Prostate gland (tissue), 2 donors: ENCODE measurements around the gene NOL7. TPM values are rescaled to one million over a fixed set of nuclear protein-coding genes. Genes with fewer than 3 reads are reported as not detected.

Experiments
- DNase-seq: peaks from one replicate; pipeline ENCODE4 v3.0.0-alpha.2; 2019; ENCODE audit warnings: low spot score
- H3K27ac ChIP-seq, 2 donors: fragments of 200-600 bp; sonication (generic); 2 replicates each; pipeline ENCODE4 v1.5.1; 2017 to 2019
- H3K27me3 ChIP-seq: fragments of 200-600 bp; sonication (generic); replicated peaks from 2 replicates; pipeline ENCODE4 v1.5.1; 2019; ENCODE audit not compliant: insufficient read depth
- H3K36me3 ChIP-seq, 2 donors: fragments of 200-600 bp; sonication (generic); 1 replicate in 1 of 2; 2 replicates in 1 of 2; pipeline versions ENCODE4 v1.5.1 to v1.8.1; 2017 to 2019
- H3K4me1 ChIP-seq: fragments of 200-600 bp; sonication (generic); replicated peaks from 2 replicates; pipeline ENCODE4 v1.5.1; 2019
- H3K4me3 ChIP-seq, 2 donors: fragments of 200-600 bp; sonication (generic); 2 replicates each; pipeline ENCODE4 v1.5.1; 2017 to 2019
- H3K9me3 ChIP-seq: fragments of 200-600 bp; sonication (generic); 2 replicates; pipeline ENCODE4 v1.5.1; 2017
- CTCF ChIP-seq, 4 experiments: fragments of 200-600 bp in 2 of 4; fragments of 450-650 bp in 2 of 4; sonication (generic) in 2 of 4; IDR thresholded peaks; 1 replicate in 3 of 4; 2 replicates in 1 of 4; pipeline ENCODE4 v1.5.1; 2016 to 2019; ENCODE audit warnings: antibody characterized with exemption in 4 of 4, mild to moderate bottlenecking in 2 of 4, moderate library complexity in 2 of 4
- POLR2A ChIP-seq: fragments of 450-650 bp; IDR thresholded peaks from one replicate; pipeline ENCODE4 v1.6.1; 2016; ENCODE audit warnings: antibody characterized with exemption, mild to moderate bottlenecking
- POLR2AphosphoS5 ChIP-seq: sonication (generic); formaldehyde crosslinking; IDR thresholded peaks from one replicate; pipeline ENCODE4 v1.6.1; 2017; ENCODE audit warnings: antibody characterized with exemption
- WGBS: methylation state at CpG from one replicate; pipeline ENCODE4 v1.1.5; 2018; 5-methylcytosine and 5-hydroxymethylcytosine counted together
- intact Hi-C: fragments of 100-400 bp; cut with DNase I; formaldehyde crosslinking; loops from one replicate; pipeline ENCODE4 v1.14.2; 2022
- total RNA-seq, 2 donors: library from RNA; depleted of rRNA; stranded (reverse); fragments of >200 nt; gene quantifications; one replicate each; pipeline ENCODE4 v1.1.0, GENCODE V29; 2016

NOL7 gene
- total RNA-seq: 100 to 1,000 TPM in 1 of 2 donors, 10 to 100 TPM in 1; 68.3 to 108 TPM

GRCh38 chr6:13614926-13615791, at the start of gene NOL7:
TSS of gene NOL7 (plus strand) at chr6:13615335. CDS start at chr6:13615359, 24 bp downstream.
- H3K4me3 ChIP-seq: peak within 1 kb of the TSS; percentile 71
- peaks cover 5 to 8% of the 10 kb centered on the region in 2 donors for H3K36me3 ChIP-seq
- H3K9me3 ChIP-seq: no peaks in the 10 kb centered on the region
- under 1% methylated on average over 45 of the region's 85 CpGs for WGBS
- intact Hi-C loops: loop anchor here (2.0 to 5.0 kb wide), 2 partner anchors 96 to 152 kb away; partner anchors contain the start of gene RANBP9
- TF ChIP-seq POLR2A (peak; percentile 69), POLR2AphosphoS5 (peak; percentile 99), CTCF (IDR thresholded peaks at IDR 0.05) (peak; percentile 81 to 99 (median 96))
- no peaks in the 10 kb centered on the region for H3K27me3 ChIP-seq
- peak within 1 kb of the TSS; percentile 81 to 84 for H3K27ac ChIP-seq
- peaks cover 2% of the 10 kb centered on the region for H3K4me1 ChIP-seq
- peak; percentile 94 for DNase-seq

- no peak overlapping the region for H3K4me3 ChIP-seq
- H3K4me1 ChIP-seq: no peaks in the 10 kb centered on the region
- no peaks in the 10 kb centered on the region for H3K9me3 ChIP-seq
- intact Hi-C loops: no loop called here
- DNase-seq: no peak
- WGBS: 98% methylated on average over 4 of the region's 4 CpGs
- H3K36me3 ChIP-seq: no peaks in the 10 kb centered on the region
- TF ChIP-seq CTCF (IDR thresholded peaks at IDR 0.05) (no peak), POLR2AphosphoS5 (no peak), POLR2A (no peak)
- no peak overlapping the region for H3K27ac ChIP-seq
- no peaks in the 10 kb centered on the region for H3K27me3 ChIP-seq
Observed at GRCh38 chr6:13565921-13566320, 49.2 kb upstream of the NOL7 start.

GRCh38 chr6:13566500-13566899, 48.6 kb upstream of the NOL7 start:
- Histone ChIP-seq H3K27me3 (no peaks in the 10 kb centered on the region), H3K9me3 (no peaks in the 10 kb centered on the region), H3K27ac (no peak overlapping the region), H3K4me3 (no peak overlapping the region), H3K36me3 (no peaks in the 10 kb centered on the region), H3K4me1 (no peaks in the 10 kb centered on the region)
- WGBS: 93% methylated on average over 3 of the region's 3 CpGs
- no peak for TF ChIP-seq POLR2A
- no peak for TF ChIP-seq POLR2AphosphoS5
- TF ChIP-seq CTCF (IDR thresholded peaks at IDR 0.05): no peak
- DNase-seq: no peak
- intact Hi-C loops: no loop called here

GRCh38 chr6:13568970-13569369, 46.2 kb upstream of the NOL7 start:
- no peak overlapping the region for H3K27ac ChIP-seq
- WGBS: 83% methylated on average over 5 of the region's 5 CpGs
- no peak for DNase-seq
- intact Hi-C loops: no loop called here
- H3K4me3 ChIP-seq: no peak overlapping the region
- no peak for TF ChIP-seq POLR2AphosphoS5
- TF ChIP-seq CTCF (IDR thresholded peaks at IDR 0.05): no peak
- TF ChIP-seq POLR2A: no peak
- H3K27me3 ChIP-seq: no peaks in the 10 kb centered on the region
- H3K4me1 ChIP-seq: no peaks in the 10 kb centered on the region
- H3K9me3 ChIP-seq: no peaks in the 10 kb centered on the region
- no peaks in the 10 kb centered on the region for H3K36me3 ChIP-seq
